Sigmoid colon (tissue), 4 donors: ENCODE measurements around the gene MRPL23.

Experiments used
- EP300 ChIP-seq, 4 donors: sonication (generic); formaldehyde crosslinking; IDR thresholded peaks; one replicate each; pipeline ENCODE4 v1.6.1; 2017; ENCODE audit warnings: antibody characterized with exemption in 4 of 4
- POLR2A ChIP-seq, 2 donors: fragments of 450-650 bp; IDR thresholded peaks; one replicate each; pipeline ENCODE4 v1.6.1; 2016; ENCODE audit warnings: antibody characterized with exemption in 2 of 2, mild to moderate bottlenecking in 2 of 2, moderate library complexity in 2 of 2
- TF ChIP-seq, protein P1 (sequence below), 4 experiments: fragments of 450-650 bp in 3 of 4; fragments of 200-600 bp in 1 of 4; IDR thresholded peaks; one replicate each; pipeline ENCODE4 v1.5.1; 2016 to 2019; ENCODE audit warnings: antibody characterized with exemption in 4 of 4, mild to moderate bottlenecking in 3 of 4, moderate library complexity in 2 of 4

DNA sequence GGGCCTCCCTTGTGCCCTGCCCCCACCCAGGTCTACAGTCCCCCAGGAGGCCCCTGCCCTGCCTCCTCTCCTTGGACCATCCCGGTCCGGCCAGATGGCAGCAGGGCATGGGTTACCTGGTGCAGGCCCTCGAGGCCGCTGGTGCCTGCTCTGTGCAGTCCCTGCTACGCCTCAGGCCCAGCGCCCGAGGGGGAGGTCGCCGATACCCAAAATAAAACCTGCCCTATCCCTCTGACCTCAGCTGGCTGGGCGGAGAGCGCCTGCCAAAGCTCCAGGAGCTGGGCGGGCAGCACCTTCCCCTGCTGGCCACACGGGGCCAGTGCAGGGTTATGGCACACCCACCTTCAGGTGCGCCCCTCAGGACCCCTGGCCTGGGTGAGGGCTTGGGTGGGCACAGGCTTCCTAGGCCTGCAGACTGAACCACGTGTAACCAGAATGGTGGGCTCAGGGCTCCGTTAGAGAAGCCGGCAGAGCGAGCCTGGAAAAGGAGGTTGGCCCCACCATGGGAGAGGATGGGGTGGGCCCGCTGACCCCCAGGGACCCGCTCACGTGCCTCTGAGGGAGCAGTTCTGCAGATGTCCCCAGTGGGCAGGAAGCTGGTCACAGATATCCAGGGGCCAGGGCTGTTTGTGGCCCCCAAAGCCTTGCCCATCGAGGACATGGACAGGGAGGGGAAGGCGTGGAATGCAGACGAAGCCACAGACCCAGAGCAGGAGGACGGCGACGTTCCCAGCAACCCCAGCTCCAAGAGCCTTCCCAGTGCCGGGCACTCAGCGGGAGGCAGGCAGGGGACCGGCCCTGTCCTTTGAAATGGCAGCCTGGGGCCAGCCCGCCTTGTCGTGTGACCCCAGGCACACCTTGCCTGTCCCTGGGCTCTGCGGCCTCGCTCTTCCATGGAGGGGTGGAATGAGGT is 29.4 kb upstream of the MRPL23 start:
- TF ChIP-seq, protein P1, sequence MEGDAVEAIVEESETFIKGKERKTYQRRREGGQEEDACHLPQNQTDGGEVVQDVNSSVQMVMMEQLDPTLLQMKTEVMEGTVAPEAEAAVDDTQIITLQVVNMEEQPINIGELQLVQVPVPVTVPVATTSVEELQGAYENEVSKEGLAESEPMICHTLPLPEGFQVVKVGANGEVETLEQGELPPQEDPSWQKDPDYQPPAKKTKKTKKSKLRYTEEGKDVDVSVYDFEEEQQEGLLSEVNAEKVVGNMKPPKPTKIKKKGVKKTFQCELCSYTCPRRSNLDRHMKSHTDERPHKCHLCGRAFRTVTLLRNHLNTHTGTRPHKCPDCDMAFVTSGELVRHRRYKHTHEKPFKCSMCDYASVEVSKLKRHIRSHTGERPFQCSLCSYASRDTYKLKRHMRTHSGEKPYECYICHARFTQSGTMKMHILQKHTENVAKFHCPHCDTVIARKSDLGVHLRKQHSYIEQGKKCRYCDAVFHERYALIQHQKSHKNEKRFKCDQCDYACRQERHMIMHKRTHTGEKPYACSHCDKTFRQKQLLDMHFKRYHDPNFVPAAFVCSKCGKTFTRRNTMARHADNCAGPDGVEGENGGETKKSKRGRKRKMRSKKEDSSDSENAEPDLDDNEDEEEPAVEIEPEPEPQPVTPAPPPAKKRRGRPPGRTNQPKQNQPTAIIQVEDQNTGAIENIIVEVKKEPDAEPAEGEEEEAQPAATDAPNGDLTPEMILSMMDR (IDR thresholded peaks at IDR 0.05), result peak in 1 of 4 experiments; percentile 18
- TF ChIP-seq EP300 (IDR thresholded peaks at IDR 0.05), result no peak
- TF ChIP-seq POLR2A (IDR thresholded peaks at IDR 0.05), result no peak
